ENCODE results near the gene RAB27B. TPM values are rescaled to one million over a fixed set of nuclear protein-coding genes. Genes with fewer than 3 reads are reported as not detected.

The RAB27B gene
- total RNA-seq, 1 donor from 2014 or later: 1.6 TPM

- H3K36me3 ChIP-seq (ENCODE audit: control insufficient read depth, insufficient read depth, low read length): no peaks in the 10 kb centered on the region
- DNase-seq (ENCODE audit: low read depth): no peak
- no peak overlapping the region for H3K4me3 ChIP-seq (ENCODE audit: low read depth, low read length)
- no peaks in the 10 kb centered on the region for H3K27me3 ChIP-seq (ENCODE audit: control insufficient read depth, insufficient read depth, low read length)
- TF ChIP-seq CTCF (IDR thresholded peaks at IDR 0.05; ENCODE audit: insufficient read depth, low read length, poor library complexity, severe bottlenecking): no peak
These were observed 2.0 kb downstream of the RAB27B start for GRCh38 chr18:54830260-54830659.

GRCh38 chr18:54830866-54831265 lies 2.6 kb downstream of the RAB27B start:
- TF ChIP-seq CTCF (IDR thresholded peaks at IDR 0.05; ENCODE audit: insufficient read depth, low read length, poor library complexity, severe bottlenecking): no peak
- no peak overlapping the region for H3K4me3 ChIP-seq (ENCODE audit: low read depth, low read length)

GRCh38 chr18:54835944-54836343 lies 7.7 kb downstream of the RAB27B start:
- H3K4me3 ChIP-seq (ENCODE audit: low read depth, low read length): no peak overlapping the region
- no peaks in the 10 kb centered on the region for H3K36me3 ChIP-seq (ENCODE audit: control insufficient read depth, insufficient read depth, low read length)
- H3K27me3 ChIP-seq (ENCODE audit: control insufficient read depth, insufficient read depth, low read length): no peaks in the 10 kb centered on the region
- TF ChIP-seq CTCF (IDR thresholded peaks at IDR 0.05; ENCODE audit: insufficient read depth, low read length, poor library complexity, severe bottlenecking): no peak
- no peak for DNase-seq (ENCODE audit: low read depth)

More at GRCh38 chr18:54830866-54831265, 2.6 kb downstream of the RAB27B start:
- no peaks in the 10 kb centered on the region for H3K36me3 ChIP-seq (ENCODE audit: control insufficient read depth, insufficient read depth, low read length)
- H3K27me3 ChIP-seq (ENCODE audit: control insufficient read depth, insufficient read depth, low read length): no peaks in the 10 kb centered on the region
- DNase-seq (ENCODE audit: low read depth): no peak

- Histone ChIP-seq H3K36me3 (ENCODE audit: control insufficient read depth, insufficient read depth, low read length) (no peaks in the 10 kb centered on the region), H3K4me3 (ENCODE audit: low read depth, low read length) (no peak overlapping the region), H3K27me3 (ENCODE audit: control insufficient read depth, insufficient read depth, low read length) (no peaks in the 10 kb centered on the region)
- TF ChIP-seq CTCF (IDR thresholded peaks at IDR 0.05; ENCODE audit: insufficient read depth, low read length, poor library complexity, severe bottlenecking): no peak
- DNase-seq (ENCODE audit: low read depth): no peak
These were observed 15.0 kb downstream of the RAB27B start for GRCh38 chr18:54843314-54843713.

- Histone ChIP-seq H3K27me3 (ENCODE audit: control insufficient read depth, insufficient read depth, low read length) (no peaks in the 10 kb centered on the region), H3K36me3 (ENCODE audit: control insufficient read depth, insufficient read depth, low read length) (no peaks in the 10 kb centered on the region), H3K4me3 (ENCODE audit: low read depth, low read length) (no peak overlapping the region)
- TF ChIP-seq CTCF (IDR thresholded peaks at IDR 0.05; ENCODE audit: insufficient read depth, low read length, poor library complexity, severe bottlenecking): no peak
- no peak for DNase-seq (ENCODE audit: low read depth)
These were observed 17.5 kb downstream of the RAB27B start for GRCh38 chr18:54845787-54846186.

- no peaks in the 10 kb centered on the region for H3K36me3 ChIP-seq (ENCODE audit: control insufficient read depth, insufficient read depth, low read length)
- no peak for DNase-seq (ENCODE audit: low read depth)
- TF ChIP-seq CTCF (IDR thresholded peaks at IDR 0.05; ENCODE audit: insufficient read depth, low read length, poor library complexity, severe bottlenecking): no peak
- H3K4me3 ChIP-seq (ENCODE audit: low read depth, low read length): no peak overlapping the region
- H3K27me3 ChIP-seq (ENCODE audit: control insufficient read depth, insufficient read depth, low read length): no peaks in the 10 kb centered on the region
These were observed 19.8 kb downstream of the RAB27B start for GRCh38 chr18:54848121-54848520.

Measured in kidney epithelial cell (primary cell).